NCI-H748 treated with DMSO at 0.1 percent for 48 hours (cell line): Measurements from ENCODE around the gene SLX9.

Source experiments
- DNase-seq: peaks from one replicate; lab custom pipeline; 2025; lab: John Stamatoyannopoulos, UW

The SLX9 gene

DNA sequence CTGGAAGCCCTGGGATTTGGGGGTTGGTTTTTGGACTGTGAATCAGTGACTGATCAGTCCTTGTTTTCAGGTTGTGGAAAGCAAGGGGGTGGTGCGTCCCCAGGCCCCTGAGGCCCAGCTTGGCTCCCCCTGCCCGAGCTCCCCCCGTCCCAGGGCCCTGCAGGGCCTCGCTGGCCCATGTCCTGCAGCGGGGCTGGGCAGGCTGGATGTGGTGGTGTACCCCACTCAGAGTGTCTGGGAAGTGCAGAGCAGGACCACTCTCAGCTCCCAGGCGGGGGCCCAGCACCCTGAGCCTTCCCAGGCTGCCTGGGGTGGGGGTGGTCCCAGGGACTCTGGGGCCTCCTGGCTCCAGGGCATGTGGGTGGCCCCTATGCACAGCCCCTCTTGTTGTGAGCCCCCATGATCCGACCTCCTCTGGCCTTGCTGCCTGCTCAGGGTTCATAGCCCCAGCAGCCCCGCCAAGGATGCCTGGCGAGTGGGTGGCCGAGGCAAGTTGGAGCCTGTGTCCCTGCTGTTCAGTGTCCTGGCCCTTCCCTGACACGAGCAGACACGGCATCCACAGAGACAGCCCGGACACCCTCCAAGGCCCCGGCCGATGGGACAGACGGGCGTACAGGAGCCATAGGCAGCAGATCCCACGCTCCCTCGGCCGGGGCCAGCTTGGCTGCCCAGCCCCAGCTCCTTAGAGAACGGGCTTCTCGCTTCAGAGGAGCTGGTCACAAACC is 37.9 kb downstream of the SLX9 start:
- no peak for DNase-seq

DNA sequence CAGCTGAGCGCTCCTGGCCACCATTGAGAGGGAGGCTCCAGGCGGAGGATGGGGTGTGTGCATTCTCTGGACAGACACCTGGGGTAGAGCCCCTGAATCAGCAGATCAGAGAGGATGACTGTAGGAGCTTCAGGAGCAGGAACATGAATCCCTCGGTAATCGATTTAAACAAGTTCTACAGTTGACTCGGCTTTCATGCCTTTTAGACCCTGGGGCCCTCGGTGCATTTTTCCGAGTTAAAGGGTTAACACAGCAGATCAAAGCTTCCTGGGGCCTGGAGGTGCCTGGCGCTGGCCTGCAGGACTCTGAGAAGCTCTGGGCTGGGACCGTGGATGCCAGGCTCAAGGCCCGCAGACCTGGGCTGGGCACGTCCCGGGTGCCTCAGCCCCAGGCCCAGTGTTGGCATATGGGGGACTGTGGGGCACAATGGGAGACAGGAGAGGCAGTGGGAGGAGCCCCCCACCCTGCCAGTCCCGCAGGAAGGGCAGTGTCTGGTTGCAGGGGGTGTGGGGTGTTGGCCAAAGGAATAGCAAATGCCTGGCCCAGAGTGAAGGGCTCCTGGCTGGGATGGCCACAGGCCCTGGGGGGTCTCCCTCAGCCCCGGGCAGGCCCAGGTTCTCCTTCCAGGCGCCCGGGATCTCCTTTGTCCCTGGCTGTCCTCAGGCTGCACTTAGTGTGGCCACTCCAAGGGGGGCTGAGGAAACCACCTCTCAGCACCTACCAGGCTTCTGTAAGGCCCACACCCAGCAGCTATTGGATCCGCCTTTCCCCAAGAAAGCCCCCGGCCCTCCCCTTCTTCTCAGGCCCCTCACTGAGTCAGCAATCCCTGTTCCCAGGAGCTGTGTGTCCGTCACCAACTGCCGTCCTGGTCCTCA is 40.1 kb downstream of the SLX9 start:
- DNase-seq: no peak

DNA sequence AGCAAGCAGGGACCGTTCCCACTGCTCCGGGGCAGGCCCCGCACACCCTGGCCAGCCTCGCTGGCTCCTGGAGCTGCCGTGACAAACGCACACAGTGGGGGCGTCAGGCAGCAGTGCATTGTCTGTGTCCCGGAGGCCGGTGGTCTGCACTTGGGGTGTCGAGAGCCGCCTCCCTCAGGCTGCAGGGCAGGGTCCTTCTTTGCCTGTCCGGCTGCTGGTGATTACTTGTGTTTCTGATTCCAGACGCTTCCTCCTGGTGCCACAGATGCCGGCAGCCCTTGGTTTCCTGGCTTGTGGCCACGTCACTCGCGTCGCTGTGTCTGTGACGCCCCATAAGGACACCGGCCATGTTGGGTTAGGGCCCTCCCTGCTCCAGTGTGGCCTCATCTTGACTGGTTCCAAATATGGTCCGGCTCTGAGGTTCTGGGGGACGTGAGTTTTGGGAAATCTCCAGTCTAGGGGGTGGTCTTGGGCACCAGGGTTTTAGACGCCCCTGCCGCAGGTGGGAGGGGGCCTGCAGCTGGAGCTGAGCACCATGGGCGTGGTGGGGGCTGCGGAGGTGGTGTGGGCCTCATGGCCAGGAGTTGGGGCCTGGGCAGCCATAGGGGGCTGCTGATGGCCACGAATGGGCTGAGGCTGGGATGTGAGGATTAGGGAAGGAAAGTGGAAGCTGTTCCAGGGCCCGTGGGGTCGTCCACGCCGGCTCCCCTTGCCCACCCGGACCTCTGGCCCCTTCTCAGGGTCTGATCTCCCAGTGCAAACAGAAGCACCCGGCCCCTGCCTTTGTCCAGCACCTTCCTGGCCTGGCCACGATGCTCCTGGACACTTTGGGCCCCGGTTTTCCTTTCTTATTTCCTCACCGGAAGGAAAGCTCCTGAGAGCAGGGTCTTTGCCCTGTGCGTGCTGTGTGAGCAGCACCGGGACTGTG is 41.0 kb downstream of the SLX9 start:
- DNase-seq: no peak

DNA sequence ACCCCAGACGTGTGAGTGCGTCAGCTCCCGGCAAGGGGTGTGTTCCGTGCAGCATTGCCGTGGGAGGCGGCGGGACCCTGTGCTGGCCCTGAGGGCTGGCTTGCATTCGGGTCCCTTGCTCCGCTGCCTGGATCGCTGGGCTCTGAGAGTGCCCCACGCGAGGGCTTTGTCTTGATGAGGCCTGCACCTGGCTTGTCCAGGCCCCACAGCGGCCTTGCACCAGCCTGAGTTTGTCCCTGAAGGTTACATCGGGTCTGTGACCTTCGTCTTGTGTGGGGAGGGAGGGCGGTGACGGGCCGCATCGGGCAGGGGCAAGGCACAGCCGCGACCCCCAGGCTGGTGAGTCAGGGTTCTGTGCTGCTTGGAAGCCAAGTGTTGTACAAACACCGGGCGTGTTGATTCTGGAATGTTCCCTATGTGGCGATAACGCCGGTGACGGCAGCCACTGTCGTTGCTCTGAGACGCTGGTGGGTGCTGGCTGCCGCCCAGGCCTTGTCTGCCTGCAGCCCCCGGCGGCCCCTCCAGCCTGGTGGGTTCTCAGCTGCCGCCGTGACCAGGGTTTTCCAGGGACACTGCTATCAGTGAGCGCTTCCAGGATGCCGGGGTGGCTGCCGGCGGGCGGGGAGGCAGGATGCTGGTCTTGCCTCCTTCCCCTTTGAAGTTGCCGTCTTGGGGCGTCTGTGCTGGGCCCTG is 42.9 kb downstream of the SLX9 start:
- DNase-seq: no peak

DNA sequence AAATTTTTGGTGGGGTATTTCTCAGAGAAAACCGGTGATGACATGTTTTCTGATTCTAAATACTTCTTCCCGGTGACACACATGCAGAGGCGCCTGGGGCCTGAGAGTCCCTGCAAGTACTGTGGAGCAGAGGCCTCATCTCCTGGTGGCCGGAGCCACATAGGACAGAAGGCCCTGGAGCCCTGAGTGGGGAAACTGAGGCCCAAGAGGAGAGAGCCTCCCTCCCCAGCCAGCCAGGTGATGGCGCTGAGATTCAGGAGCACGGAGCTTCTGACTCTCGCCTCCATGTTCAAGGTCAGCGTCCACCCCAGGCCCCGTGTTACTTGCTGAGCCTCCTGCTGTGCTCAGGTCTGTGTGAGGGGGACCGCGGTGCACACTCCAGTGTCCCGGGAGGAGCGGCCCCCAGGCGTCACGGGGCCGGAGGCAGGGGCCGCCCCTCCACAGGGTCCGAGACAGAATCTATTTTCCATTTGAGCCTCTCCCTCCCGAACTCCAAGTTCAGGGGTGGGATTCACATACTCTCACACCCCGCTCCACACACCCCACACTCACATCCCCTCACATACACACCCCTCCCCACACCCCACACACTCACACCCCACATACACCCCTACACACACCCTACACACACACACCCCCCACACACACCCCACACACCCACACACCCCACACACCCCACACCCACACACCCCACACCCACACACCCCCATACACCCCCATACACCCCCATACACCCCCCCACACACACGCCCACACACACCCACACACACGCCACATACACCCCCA is 43.8 kb downstream of the SLX9 start:
- DNase-seq: no peak

DNA sequence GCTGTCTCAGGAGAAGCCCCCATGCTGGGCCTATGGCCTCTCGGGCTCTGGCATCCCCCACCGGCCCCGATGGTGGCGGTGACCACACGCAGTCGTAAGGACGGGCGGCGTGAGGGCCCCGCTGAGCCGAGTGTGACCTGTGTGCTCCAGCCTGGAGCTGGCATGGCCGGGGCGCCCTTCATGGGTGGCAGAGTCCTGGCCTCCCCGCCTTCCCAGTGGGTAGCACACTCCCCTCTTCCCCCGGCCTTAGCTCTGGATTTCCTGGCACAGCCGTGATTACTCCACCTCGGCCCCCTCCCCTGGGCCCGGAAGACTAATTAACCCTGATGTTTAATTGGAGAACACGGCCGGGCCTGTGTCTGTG is 44.6 kb downstream of the SLX9 start:
- DNase-seq: no peak

DNA sequence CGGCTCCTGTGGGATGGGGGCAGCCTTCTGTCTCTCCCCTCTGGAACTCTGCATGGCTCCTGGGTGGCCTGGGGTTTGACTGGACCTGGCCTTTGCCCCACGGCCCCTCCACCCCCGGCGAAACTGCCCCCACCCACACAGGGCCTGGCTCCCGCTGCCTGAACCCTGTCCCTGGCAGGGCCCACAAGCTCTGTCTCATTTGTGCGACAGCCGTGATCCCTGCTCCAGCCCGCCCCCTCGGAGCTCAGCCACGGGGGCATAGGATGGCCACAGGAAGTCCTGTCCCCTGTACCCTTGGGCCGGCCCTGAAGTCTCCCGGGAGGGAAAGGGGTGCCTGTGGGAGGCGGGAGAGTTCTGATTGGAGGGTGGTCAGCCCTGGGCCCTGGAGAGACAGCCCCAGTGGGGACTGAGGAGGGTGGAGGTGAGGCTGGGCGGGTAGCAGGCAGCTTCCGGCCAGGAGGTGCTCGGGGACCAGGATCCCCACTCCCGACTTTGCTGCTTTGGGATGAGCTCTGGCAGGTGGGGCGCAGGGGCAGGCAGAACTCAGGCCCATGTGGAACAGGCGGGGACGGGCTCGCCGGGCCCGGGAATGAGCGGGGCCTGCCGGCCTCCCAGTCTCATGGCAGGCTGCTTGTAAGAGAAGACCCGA is 45.1 kb downstream of the SLX9 start:
- DNase-seq: no peak

DNA sequence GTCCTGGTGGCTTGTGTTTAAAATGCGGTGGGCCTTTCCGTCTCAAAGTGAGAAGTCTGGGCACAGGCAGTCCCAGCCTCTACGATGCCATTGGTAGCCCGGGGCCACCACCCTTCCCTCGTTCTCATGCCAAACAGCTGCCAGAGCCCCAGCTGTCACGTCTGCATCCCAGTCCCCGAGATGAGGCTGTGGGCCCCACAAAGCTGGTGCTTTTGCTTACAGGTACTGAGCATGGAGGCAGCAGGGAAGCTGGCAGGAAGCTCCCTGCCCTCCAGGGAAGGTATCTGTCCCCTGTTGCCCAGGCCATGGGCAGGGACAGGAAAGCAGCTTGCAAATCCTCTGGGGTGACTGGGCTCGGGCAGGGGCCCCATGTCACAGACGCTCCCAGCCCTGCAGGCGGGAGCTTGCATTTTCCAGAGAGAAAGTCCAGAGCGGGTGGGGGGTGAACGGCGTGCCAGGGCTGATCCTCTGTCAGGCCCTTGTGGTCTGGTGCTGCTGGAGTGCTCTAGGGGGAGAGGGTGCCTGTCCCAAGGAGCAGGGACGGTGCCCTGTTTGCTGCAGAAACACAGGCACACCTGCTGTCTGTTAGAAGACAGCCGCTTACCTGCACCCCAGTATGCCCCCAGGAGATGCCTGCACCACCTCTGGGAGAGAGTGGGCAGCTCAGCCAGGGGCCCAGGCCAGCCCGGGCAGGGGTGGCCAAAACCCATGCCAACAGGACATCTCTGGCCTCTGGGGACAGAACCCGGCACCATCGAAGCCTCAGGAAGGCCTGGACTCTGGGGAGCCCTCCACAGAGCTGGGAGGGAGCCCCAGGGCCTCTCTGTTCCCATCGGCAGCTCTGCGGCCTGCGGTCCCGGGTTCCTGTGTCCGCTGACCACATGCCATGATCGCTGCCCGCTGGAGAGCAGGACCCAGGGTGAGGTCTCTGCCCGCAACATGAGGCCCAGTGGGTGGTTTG is 45.9 kb downstream of the SLX9 start:
- DNase-seq: no peak

DNA sequence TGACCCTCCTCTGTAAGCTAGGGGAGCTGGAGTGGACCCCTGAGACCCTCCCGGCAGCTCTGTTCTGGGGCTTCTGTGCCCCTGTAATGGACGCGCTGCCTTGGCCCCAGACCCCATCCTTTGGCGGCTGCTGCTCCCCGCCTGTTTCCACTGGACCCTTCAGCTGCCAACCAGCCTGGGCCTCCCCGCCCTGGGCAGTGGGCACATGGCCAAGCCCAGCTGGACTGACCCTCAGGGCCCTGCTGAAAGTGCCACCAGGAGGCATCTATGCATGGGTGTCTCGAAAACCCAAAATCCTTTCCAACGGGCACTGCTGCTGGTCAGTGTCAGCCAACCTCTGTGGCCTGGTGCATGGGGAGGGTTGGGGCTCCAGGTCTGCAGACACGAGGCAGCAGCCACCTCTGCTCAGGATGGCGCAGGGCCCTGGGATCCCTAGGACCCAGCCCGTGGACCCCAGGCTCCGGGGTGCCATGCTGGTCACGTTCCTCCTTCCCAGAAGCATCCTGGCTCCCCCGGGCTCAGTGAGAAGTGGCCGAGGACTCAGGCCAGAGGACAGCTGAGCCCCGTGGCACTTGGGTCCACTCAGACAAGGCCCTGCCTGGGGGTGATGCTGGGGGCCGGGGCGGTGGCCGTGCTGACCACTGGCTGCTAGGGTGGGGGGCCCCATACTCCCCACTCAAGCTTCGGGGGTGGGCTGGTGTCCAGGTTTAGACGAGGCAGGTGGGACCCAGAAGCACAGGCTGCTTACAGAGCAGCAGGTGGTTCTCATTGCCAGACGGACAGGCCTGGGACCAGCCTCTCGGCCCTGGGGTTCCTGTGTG is 46.9 kb downstream of the SLX9 start:
- no peak for DNase-seq

DNA sequence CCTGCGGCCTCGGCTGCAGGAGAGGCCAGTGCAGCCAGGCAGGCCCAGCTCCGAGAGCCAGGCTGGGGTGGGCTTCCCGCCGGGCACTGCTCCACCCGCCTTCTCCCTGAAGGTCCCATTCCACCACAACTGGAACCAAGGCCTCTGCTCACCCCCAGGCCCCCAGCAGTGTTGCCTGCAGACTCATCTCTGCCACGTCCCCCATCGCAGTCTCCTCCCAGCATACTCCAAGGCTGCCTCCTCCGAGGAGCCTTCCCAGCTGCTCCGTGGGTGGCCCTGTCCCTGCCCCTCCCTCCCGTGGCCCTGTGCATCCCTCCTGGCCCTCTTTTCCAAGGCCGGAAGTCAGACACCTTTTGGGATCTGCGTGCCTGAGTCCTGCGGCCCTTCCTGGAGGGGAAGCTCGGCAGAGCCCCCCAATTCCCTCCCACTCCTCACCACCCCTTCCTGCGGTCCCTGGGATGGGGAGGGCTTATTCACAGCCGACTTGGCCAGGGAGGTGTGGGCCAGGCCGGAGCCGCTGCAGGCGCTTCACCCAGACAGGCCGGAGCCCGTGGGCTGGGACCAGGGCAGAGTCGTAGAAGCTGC is 47.6 kb downstream of the SLX9 start:
- no peak for DNase-seq

DNA sequence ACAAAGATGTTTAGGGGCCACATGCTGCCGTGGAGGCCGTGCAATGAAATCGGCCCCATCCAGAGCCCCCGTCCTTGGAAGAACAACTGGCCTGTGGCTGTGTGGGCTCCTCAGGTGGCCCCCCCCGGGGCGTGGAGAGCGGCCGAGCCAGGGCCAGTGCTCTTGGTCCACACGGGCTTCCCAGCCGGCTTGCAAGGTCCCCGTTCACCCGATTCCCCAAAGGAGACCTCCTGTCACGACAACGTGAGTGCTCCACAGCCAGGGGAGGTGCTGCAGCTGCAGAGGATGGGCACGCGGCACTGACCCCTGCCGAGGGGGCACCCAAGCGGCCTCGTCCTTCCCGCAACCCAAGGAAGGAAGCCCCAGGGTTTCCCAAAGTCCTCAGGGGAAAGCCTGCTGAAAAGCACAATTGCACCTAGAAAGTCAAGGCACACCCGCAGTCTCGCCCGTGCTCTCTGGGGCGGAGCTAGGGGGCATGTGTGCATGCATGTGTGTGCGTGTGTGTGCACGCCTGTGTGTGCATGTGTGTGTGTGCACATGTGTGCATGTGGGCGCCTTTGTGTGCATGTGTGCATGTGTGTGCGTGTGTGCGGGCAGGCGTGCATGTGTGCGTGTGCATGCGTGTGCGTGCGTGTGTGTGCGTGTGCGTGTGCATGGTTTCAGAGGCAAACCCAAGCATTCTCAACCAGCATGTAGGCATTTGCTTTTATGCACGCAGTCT is 48.2 kb downstream of the SLX9 start:
- DNase-seq: no peak

DNA sequence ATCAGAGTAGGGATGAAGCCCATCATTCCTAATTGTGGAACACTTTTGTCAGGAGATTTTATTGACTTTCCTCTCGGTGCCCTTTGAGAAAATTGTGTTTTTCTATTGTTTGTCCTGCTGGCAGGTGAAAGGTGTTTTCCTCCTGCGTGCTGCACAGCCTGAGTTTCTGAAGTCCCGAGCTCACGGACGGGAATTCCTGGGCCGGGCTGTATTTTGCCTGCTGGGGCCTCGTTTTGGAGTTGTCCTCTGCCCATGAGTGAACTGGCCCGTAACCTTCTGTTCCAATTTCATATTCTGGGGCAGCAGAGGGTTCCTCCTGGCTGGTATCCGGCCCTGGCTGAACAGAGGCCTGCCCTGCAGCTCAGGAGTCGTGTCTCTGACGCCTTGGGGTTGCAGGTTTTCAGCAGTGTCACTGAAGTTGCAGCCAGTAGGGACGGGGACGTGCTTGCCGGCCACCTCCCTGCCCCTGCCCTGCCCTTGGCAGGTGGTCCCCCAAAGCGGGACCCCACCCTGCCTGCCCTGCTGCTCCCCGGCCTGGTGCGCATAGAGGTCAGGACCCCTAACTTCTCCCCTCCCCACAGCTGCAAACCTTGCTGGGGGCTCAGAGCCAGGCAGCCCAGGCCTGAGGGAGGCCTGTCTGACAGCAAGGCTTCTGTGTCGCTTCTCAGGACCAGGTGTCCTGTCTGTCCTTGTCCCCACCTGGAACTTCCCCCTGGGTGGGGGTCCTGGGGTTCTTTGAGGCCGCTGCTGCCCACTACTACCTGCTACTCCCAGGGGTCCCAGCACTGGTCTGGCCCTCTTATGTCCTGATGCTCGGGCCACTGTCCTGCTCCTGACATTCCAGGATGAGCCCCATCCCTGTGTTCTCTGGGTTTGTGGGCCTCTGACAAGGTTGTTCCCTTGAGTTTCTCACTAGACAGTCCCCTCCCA is 49.0 kb downstream of the SLX9 start:
- no peak for DNase-seq

DNA sequence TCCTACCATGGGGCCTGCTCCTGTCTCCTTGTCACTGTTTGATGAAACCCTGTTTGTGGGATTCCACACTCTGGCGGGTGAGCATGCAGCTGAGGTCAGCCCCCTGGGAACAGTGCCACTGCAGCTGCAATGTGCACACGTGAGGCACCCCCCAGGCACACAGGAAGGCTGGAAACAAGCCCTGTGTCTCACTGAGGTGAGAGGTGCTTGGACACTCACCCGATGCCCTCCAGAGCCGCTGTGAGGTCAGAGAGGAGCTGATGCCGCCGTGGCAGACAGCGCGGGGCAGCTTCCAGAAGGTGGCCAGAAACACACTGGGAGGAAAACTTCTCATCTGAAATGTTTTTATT is 49.7 kb downstream of the SLX9 start:
- DNase-seq: no peak

DNA sequence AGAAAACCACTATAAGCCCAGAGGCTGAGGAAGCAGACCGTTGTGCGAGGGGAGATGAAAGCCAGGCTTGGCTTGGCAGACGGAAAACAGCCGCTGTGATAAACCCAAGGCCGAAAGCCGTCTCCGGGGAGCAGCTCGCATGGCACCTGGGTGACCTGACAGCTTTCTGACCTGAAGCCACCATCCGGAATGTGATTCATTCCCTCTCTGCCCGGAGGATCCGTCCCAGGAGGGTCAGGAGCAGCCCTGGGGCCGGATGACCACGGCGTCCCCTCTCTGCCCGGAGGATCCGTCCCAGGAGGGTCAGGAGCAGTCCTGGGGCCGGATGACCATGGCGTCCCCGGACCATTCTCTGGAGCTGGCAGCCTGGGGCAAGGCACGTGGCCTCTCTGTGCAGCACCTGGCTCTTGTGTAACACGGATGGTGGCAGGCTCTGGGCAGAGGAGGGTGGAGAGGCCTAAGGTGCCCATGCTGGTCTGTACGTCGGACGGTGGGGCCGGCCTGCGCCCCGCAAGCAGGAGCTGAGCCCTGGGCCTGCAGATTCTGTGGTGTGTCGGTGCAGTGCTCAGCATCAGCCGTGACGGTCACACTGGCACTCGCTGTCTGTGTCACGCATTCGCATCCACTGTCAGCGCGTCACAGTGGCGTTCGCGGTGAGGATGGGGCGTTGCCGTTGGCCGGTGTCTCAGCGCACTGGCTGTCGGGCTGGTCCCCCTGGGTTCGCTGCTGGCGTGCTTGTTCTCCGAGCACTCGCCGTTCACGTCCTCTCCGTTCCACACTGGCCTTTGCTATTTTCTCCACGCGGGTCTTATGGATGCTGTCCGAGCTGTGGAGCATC is 50.3 kb downstream of the SLX9 start:
- no peak for DNase-seq

DNA sequence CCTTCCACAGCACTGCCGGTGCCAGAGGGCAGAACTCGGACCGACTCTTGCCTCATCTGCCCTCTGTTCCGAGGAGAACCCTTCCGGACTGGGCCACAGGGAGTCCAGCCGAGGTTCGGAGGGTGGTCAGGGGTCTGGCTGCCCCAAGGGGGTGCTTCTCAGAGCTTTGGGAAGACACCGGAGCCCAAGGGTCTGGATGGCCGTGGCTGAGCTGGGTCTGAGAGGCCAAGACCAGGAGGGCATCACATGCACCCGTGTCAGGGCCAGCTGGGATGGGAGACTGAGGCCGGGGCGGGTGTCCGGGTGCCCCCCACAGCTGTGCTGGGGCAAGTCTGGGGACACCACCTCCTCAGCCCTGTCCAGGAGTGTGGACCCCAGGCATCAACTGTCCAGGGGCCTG is 51.1 kb downstream of the SLX9 start:
- no peak for DNase-seq
